SK-N-SH treated with all-trans-retinoic acid at 6 μM for 48 hours (cell line): Measurements from ENCODE around the gene ELFN1.

Experiments used
- ATAC-seq: fragments of 200-7000 bp; cut with Tn5 transposase; 3 replicates; pipeline ENCODE4 v1.9.1; 2020; ENCODE audit warnings: mild to moderate bottlenecking, moderate library complexity
- ARNTL ChIP-seq: fragments of 450-650 bp; formaldehyde crosslinking; IDR thresholded peaks from 2 replicates; pipeline ENCODE4 v1.5.0; 2020; ENCODE audit warnings: low read depth, mild to moderate bottlenecking, moderate library complexity, borderline replicate concordance
- CREB5 ChIP-seq: fragments of 250-450 bp; sonication (Bioruptor Pico); IDR thresholded peaks from 2 replicates; pipeline ENCODE4 v1.5.1; 2020; ENCODE audit warnings: low read depth, mild to moderate bottlenecking, moderate library complexity
- CSDC2 ChIP-seq: fragments of 250-450 bp; sonication (Bioruptor Pico); IDR thresholded peaks from 2 replicates; pipeline ENCODE4 v1.5.0; 2020; ENCODE audit warnings: mild to moderate bottlenecking, moderate library complexity
- CSRNP3 ChIP-seq: fragments of 250-450 bp; sonication (Bioruptor Pico); IDR thresholded peaks from 2 replicates; pipeline ENCODE4 v1.5.1; 2021; ENCODE audit warnings: mild to moderate bottlenecking, moderate library complexity
- GLIS3 ChIP-seq: fragments of 250-450 bp; sonication (Bioruptor Pico); IDR thresholded peaks from 2 replicates; pipeline ENCODE4 v1.5.0; 2020; ENCODE audit warnings: mild to moderate bottlenecking, moderate library complexity
- OSR1 ChIP-seq: fragments of 250-450 bp; sonication (Bioruptor Pico); IDR thresholded peaks from 2 replicates; pipeline ENCODE4 v1.8.0; 2022; ENCODE audit warnings: moderate library complexity, mild to moderate bottlenecking, inconsistent platforms
- PATZ1 ChIP-seq: fragments of 250-450 bp; sonication (Bioruptor Pico); IDR thresholded peaks from 2 replicates; pipeline ENCODE4 v1.8.0; 2020; ENCODE audit warnings: mild to moderate bottlenecking, moderate library complexity, borderline replicate concordance
- POU6F1 ChIP-seq: fragments of 250-450 bp; sonication (Bioruptor Pico); IDR thresholded peaks from 2 replicates; pipeline ENCODE4 v1.8.0; 2021; ENCODE audit warnings: low read depth, mild to moderate bottlenecking, moderate library complexity, borderline replicate concordance
- PPARA ChIP-seq: fragments of 250-450 bp; sonication (Bioruptor Pico); IDR thresholded peaks from 2 replicates; pipeline ENCODE4 v1.5.0; 2020; ENCODE audit warnings: mild to moderate bottlenecking, borderline replicate concordance
- SNAI2 ChIP-seq: fragments of 250-450 bp; sonication (Bioruptor Pico); IDR thresholded peaks from 2 replicates; pipeline ENCODE4 v1.5.0; 2020; ENCODE audit warnings: mild to moderate bottlenecking, moderate library complexity
- TCF4 ChIP-seq: fragments of 250-450 bp; sonication (Bioruptor Pico); IDR thresholded peaks from 2 replicates; pipeline ENCODE4 v1.8.0; 2021; ENCODE audit warnings: mild to moderate bottlenecking, moderate library complexity, borderline replicate concordance
- TOX ChIP-seq: fragments of 250-450 bp; sonication (Bioruptor Pico); IDR thresholded peaks from 2 replicates; pipeline ENCODE4 v1.8.0; 2021; ENCODE audit warnings: mild to moderate bottlenecking, moderate library complexity, borderline replicate concordance
- TSHZ2 ChIP-seq: fragments of 250-450 bp; sonication (Bioruptor Pico); IDR thresholded peaks from 2 replicates; pipeline ENCODE4 v1.5.0; 2020; ENCODE audit warnings: mild to moderate bottlenecking, moderate library complexity
- ZC3H10 ChIP-seq: fragments of 250-450 bp; sonication (Bioruptor Pico); IDR thresholded peaks from 2 replicates; pipeline ENCODE4 v1.5.1; 2021; ENCODE audit warnings: mild to moderate bottlenecking, moderate library complexity
- ZFP3 ChIP-seq: fragments of 250-450 bp; sonication (Bioruptor Pico); IDR thresholded peaks from 2 replicates; pipeline ENCODE4 v1.5.0; 2020; ENCODE audit warnings: mild to moderate bottlenecking, moderate library complexity
- ZFP30 ChIP-seq: fragments of 450-650 bp; formaldehyde crosslinking; IDR thresholded peaks from 2 replicates; pipeline ENCODE4 v1.5.0; 2022; ENCODE audit warnings: mild to moderate bottlenecking, moderate library complexity
- ZNF565 ChIP-seq: fragments of 450-650 bp; formaldehyde crosslinking; conservative IDR thresholded peaks from 2 replicates; pipeline ENCODE4 v1.5.0; 2020; ENCODE audit warnings: low read depth, mild to moderate bottlenecking, moderate library complexity
- ZNF70 ChIP-seq: fragments of 450-650 bp; formaldehyde crosslinking; IDR thresholded peaks from 2 replicates; pipeline ENCODE4 v1.5.0; 2020; ENCODE audit warnings: mild to moderate bottlenecking, moderate library complexity
- ZNF8 ChIP-seq: fragments of 450-650 bp; formaldehyde crosslinking; IDR thresholded peaks from 2 replicates; pipeline ENCODE4 v1.5.0; 2020; ENCODE audit warnings: mild to moderate bottlenecking, moderate library complexity

Gene ELFN1

GRCh38 chr7:1624999-1625927 lies 44.8 kb upstream of the ELFN1 start (continued):
- TF ChIP-seq CSDC2 (CRISPR knock-in tag) (no peak), OSR1 (CRISPR knock-in tag) (no peak), SNAI2 (CRISPR knock-in tag) (no peak), CREB5 (CRISPR knock-in tag) (no peak)
- TF ChIP-seq, all 23 proteins: peak for 0

GRCh38 chr7:1626769-1627168 lies 43.3 kb upstream of the ELFN1 start:
- ATAC-seq = no peak
- no peak for TF ChIP-seq ZNF8 (CRISPR knock-in tag)
- no peak for TF ChIP-seq ZNF70 (CRISPR knock-in tag)
- TF ChIP-seq POU6F1 (CRISPR knock-in tag) = no peak
- no peak for TF ChIP-seq SNAI2 (CRISPR knock-in tag)
- no peak for TF ChIP-seq ARNTL (CRISPR knock-in tag)
- no peak for TF ChIP-seq PPARA (CRISPR knock-in tag)
- no peak for TF ChIP-seq GLIS3
- TF ChIP-seq TCF4 (CRISPR knock-in tag) = no peak

GRCh38 chr7:1630700-1631336 lies 39.3 kb upstream of the ELFN1 start:
- no peak for ATAC-seq
- TF ChIP-seq ZNF565 (CRISPR knock-in tag) = no peak
- TF ChIP-seq CREB5 (CRISPR knock-in tag) = no peak
- TF ChIP-seq GLIS3 = no peak
- TF ChIP-seq SNAI2 (CRISPR knock-in tag) = no peak
- TF ChIP-seq TOX (CRISPR knock-in tag) = no peak
- no peak for TF ChIP-seq CSRNP3 (CRISPR knock-in tag)
- no peak for TF ChIP-seq TCF4 (CRISPR knock-in tag)
- no peak for TF ChIP-seq ZNF8 (CRISPR knock-in tag)
- TF ChIP-seq ZNF70 (CRISPR knock-in tag) = no peak
- no peak for TF ChIP-seq PATZ1 (CRISPR knock-in tag)

- ATAC-seq = no peak
- TF ChIP-seq ZFP3 (CRISPR knock-in tag) = no peak
- no peak for TF ChIP-seq CREB5 (CRISPR knock-in tag)
- TF ChIP-seq TSHZ2 (CRISPR knock-in tag) = no peak
- TF ChIP-seq POU6F1 (CRISPR knock-in tag) = no peak
- no peak for TF ChIP-seq ZNF70 (CRISPR knock-in tag)
- no peak for TF ChIP-seq OSR1 (CRISPR knock-in tag)
- TF ChIP-seq TCF4 (CRISPR knock-in tag) = no peak
- no peak for TF ChIP-seq PPARA (CRISPR knock-in tag)
- TF ChIP-seq ZFP30 = no peak
- TF ChIP-seq ZC3H10 (CRISPR knock-in tag) = no peak
Observed at GRCh38 chr7:1631678-1632077, 38.4 kb upstream of the ELFN1 start.
